ENCODE measurements around the gene HEMGN. TPM values are rescaled to one million over a fixed set of nuclear protein-coding genes. Genes with fewer than 3 reads are reported as not detected.
A peak's percentile ranks its signal among the peaks of the same experiment; 100 is the strongest.

The HEMGN gene
- total and polyA plus RNA-seq, 2 donors (not counting 1 experiment from before 2014, with no cell fraction given): 0.06 TPM; not detected in 1

- no peaks in the 10 kb centered on the region for H3K36me3 ChIP-seq (replicated peaks in 1 of 2; ENCODE audit: control extremely low read depth in 1 of 2, control insufficient read depth in 1 of 2, extremely low read depth in 1 of 2, insufficient read depth in 2 of 2, low read length in 1 of 2)
- ATAC-seq (ENCODE audit: low read depth): peak; percentile 78
- H3K4me3 ChIP-seq (ENCODE audit: control extremely low read depth in 1 of 5, extremely low read depth in 1 of 5, insufficient read depth in 1 of 5, low read depth in 2 of 5, low read length in 4 of 5): peak within 1 kb of the TSS; percentile 47 to 89 (median 77)
- H3K27ac ChIP-seq (ENCODE audit: low read length in 2 of 2): peak within 1 kb of the TSS; percentile 98 to 99
- H3K9me3 Mint-ChIP-seq (ENCODE audit: insufficient read depth): no peaks in the 10 kb centered on the region
- DNase-seq: peak; percentile 100
- CTCF ChIA-PET: interaction anchor here (0.6 to 4.2 kb wide), 31 partner anchors 11 to 347 kb away, joined by 3 to 50 read pairs (median 4); partner anchors contain the start of genes ANP32B, NANS, NCBP1 and TBC1D2
- no peaks in the 10 kb centered on the region for H3K27me3 ChIP-seq (replicated peaks in 1 of 4; ENCODE audit: control extremely low read depth in 1 of 4, control insufficient read depth in 3 of 4, insufficient read depth in 4 of 4, low read length in 3 of 4)
- POLR2A ChIA-PET: interaction anchor here (0.6 to 2.9 kb wide), 14 partner anchors 34 to 342 kb away, joined by 3 to 40 read pairs (median 5); partner anchors contain the start of genes ANP32B, NANS, NCBP1 and TBC1D2
- peak within 1 kb of the TSS; percentile 80 for H2AFZ ChIP-seq (ENCODE audit: insufficient read depth, low read depth, low read length, poor library complexity, severe bottlenecking)
- peak within 1 kb of the TSS; percentile 94 for H3K9ac ChIP-seq (ENCODE audit: low read length)
- peaks cover 26 to 32% of the 10 kb centered on the region in 2 donors for H3K4me1 ChIP-seq (ENCODE audit: control insufficient read depth in 2 of 2, insufficient read depth in 2 of 2, low read length in 2 of 2)
- H3K79me2 ChIP-seq (ENCODE audit: control insufficient read depth, insufficient read depth, low read length): peaks cover 42% of the 10 kb centered on the region
- H4K20me1 ChIP-seq (ENCODE audit: control insufficient read depth, insufficient read depth, low read length, poor library complexity, severe bottlenecking): no peaks in the 10 kb centered on the region
- peak within 1 kb of the TSS; percentile 82 for H3K4me2 ChIP-seq (replicated peaks; ENCODE audit: low read depth, low read length, poor library complexity, severe bottlenecking)
- TF ChIP-seq EZH2 (IDR thresholded peaks at IDR 0.05; ENCODE audit: borderline replicate concordance, insufficient read depth, low read depth, low read length, poor library complexity, severe bottlenecking): no peak
- peak; percentile 74 for TF ChIP-seq CTCF (IDR thresholded peaks at IDR 0.05)
- peak within 1 kb of the TSS; percentile 97 for H3K27ac Mint-ChIP-seq
- peak within 1 kb of the TSS; percentile 87 for H3K4me3 Mint-ChIP-seq
- intact Hi-C loops (cut with micrococcal nuclease): loop anchor here (1.0 to 5.0 kb wide), 12 partner anchors 61 to 1505 kb away; partner anchors contain the start of genes ANKS6, ANP32B, CORO2A and FOXE1
- peaks cover 54% of the 10 kb centered on the region for H3K4me1 Mint-ChIP-seq
- H3K27me3 Mint-ChIP-seq: no peaks in the 10 kb centered on the region
- no peaks in the 10 kb centered on the region for H3K9me3 ChIP-seq (ENCODE audit: control extremely low read depth in 1 of 3, control insufficient read depth in 2 of 3, insufficient read depth in 1 of 3, low read length in 2 of 3)
- under 1% methylated on average over 54 of the region's 54 CpGs for WGBS (ENCODE audit: insufficient coverage)
Measured at GRCh38 chr9:97921959-97922724, 15.8 kb downstream of the HEMGN start, which contains the start of gene TRMO. Gene TRMO (minus strand): TSS chr9:97922500. CDS start chr9:97922493, 7 bp downstream.
